Retinal pigment epithelial cell (primary cell): ENCODE data around the gene FBXW11.

Experiments used
- DNase-seq: peaks from one replicate; pipeline ENCODE4 v3.0.0-alpha.2; 2010; ENCODE audit warnings: low read depth
- H3K4me3 ChIP-seq: 2 replicates; pipeline ENCODE4 v1.5.1; 2011; ENCODE audit warnings: mild to moderate bottlenecking, low read length, control low read depth, moderate library complexity
- CTCF ChIP-seq: conservative IDR thresholded peaks from 2 replicates; pipeline ENCODE4 v1.5.1; 2011; ENCODE audit warnings: low read depth, low read length, control low read depth, inconsistent platforms

Gene FBXW11

GRCh38 chr5:171975877-171976667 is 30.4 kb downstream of the FBXW11 start:
- TF ChIP-seq CTCF = no peak
- DNase-seq = no peak
- no peak overlapping the region for H3K4me3 ChIP-seq

GRCh38 chr5:171975262-171975876 is 31.1 kb downstream of the FBXW11 start:
- DNase-seq = no peak
- no peak overlapping the region for H3K4me3 ChIP-seq
- TF ChIP-seq CTCF = no peak

GRCh38 chr5:171970826-171971225 is 35.6 kb downstream of the FBXW11 start:
- H3K4me3 ChIP-seq = no peak overlapping the region
- TF ChIP-seq CTCF = no peak
- no peak for DNase-seq

- H3K4me3 ChIP-seq = no peak overlapping the region
- DNase-seq = no peak
- TF ChIP-seq CTCF = no peak
Observed at GRCh38 chr5:171969288-171969880, 37.1 kb downstream of the FBXW11 start.

GRCh38 chr5:171968531-171968930 is 37.9 kb downstream of the FBXW11 start:
- no peak for DNase-seq
- H3K4me3 ChIP-seq = no peak overlapping the region
- TF ChIP-seq CTCF = no peak

GRCh38 chr5:171966964-171967363 is 39.5 kb downstream of the FBXW11 start:
- no peak overlapping the region for H3K4me3 ChIP-seq
- no peak for TF ChIP-seq CTCF
- no peak for DNase-seq
